Activated T-cell treated with anti-CD3 and anti-CD28 coated beads, Interleukin-2, amount 50 U/mL, for 72 hours (primary cell): ENCODE measurements around the gene KCNJ4. TPM values are rescaled to one million over a fixed set of nuclear protein-coding genes. Genes with fewer than 3 reads are reported as not detected.
"Not testable (repeated sequence)": the region's sequence is repeated elsewhere in the genome, so short reads cannot be mapped to it uniquely, and the experiment has no call there.

Source experiments
- ATAC-seq, 2 donors: fragments of 150-1000 bp; cut with Tn5 transposase; replicated peaks in 1 of 2; 2 replicates each; pipeline ENCODE4 v1.10.0; 2021; ENCODE audit warnings: moderate library complexity in 2 of 2, mild to moderate bottlenecking in 1 of 2
- DNase-seq, 2 donors: peaks; one replicate each; pipeline ENCODE4 v3.0.0; 2021 to 2022; ENCODE audit warnings: mixed read lengths in 1 of 2
- H3K27ac Mint-ChIP-seq: one replicate; pipeline ENCODE4 v1.8.0; 2022; ENCODE audit warnings: mild to moderate bottlenecking, moderate library complexity, mixed read lengths
- H3K27me3 Mint-ChIP-seq: one replicate; pipeline ENCODE4 v1.8.0; 2022; ENCODE audit warnings: low read depth, mixed read lengths
- H3K36me3 Mint-ChIP-seq, 2 donors: one replicate each; pipeline ENCODE4 v1.8.0; 2022; ENCODE audit warnings: mixed read lengths in 2 of 2, mild to moderate bottlenecking in 1 of 2; ENCODE audit not compliant: insufficient read depth in 2 of 2
- H3K4me1 Mint-ChIP-seq: one replicate; pipeline ENCODE4 v1.8.0; 2022; ENCODE audit warnings: low read depth, mixed read lengths
- H3K4me3 Mint-ChIP-seq, 2 donors: one replicate each; pipeline ENCODE4 v1.8.0; 2022; ENCODE audit warnings: mild to moderate bottlenecking in 2 of 2, mixed read lengths in 2 of 2, moderate library complexity in 2 of 2
- H3K9me3 Mint-ChIP-seq, 2 donors: one replicate each; pipeline ENCODE4 v1.8.0; 2022; ENCODE audit warnings: mixed read lengths in 2 of 2
- total RNA-seq, 2 donors: library from RNA; stranded (reverse); gene quantifications; one replicate each; pipeline ENCODE4 v1.2.3, GENCODE V29; 2022

KCNJ4 gene
- total RNA-seq, 2 donors from 2014 or later, result not detected

- DNase-seq (peak; percentile 86 to 90), ATAC-seq (peak; percentile 82 to 83)
- Mint-ChIP-seq H3K4me1 (peaks cover 36% of the 10 kb centered on the region), H3K9me3 (no peaks in the 10 kb centered on the region), H3K4me3 (peak overlapping the region; percentile 84 to 94), H3K36me3 (no peaks in the 10 kb centered on the region), H3K27ac (no peak overlapping the region), H3K27me3 (peaks cover 11% of the 10 kb centered on the region)
These were observed 56.2 kb downstream of the KCNJ4 start for GRCh38 chr22:38398609-38399461.

GRCh38 chr22:38398181-38398608 lies 56.8 kb downstream of the KCNJ4 start:
- H3K4me1 Mint-ChIP-seq, result peaks cover 43% of the 10 kb centered on the region
- H3K9me3 Mint-ChIP-seq, H3K36me3 Mint-ChIP-seq, H3K27ac Mint-ChIP-seq: not testable (repeated sequence)
- H3K27me3 Mint-ChIP-seq, result peaks cover 11% of the 10 kb centered on the region
- peak overlapping the region; percentile 83 to 84 for H3K4me3 Mint-ChIP-seq
- ATAC-seq (peak; percentile 59 to 64), DNase-seq (peak; percentile 68 to 70)

- peak; percentile 28 to 44 for DNase-seq
- Mint-ChIP-seq H3K4me1 (peaks cover 50% of the 10 kb centered on the region), H3K27ac (no peak overlapping the region), H3K36me3 (no peaks in the 10 kb centered on the region), H3K27me3 (peaks cover 11% of the 10 kb centered on the region), H3K9me3 (no peaks in the 10 kb centered on the region), H3K4me3 (peak overlapping the region; percentile 83 to 84)
- ATAC-seq, result peak in 1 of 2 donors; percentile 23
These were observed 57.6 kb downstream of the KCNJ4 start for GRCh38 chr22:38397189-38398085.

GRCh38 chr22:38396440-38397069 lies 58.4 kb downstream of the KCNJ4 start:
- not testable (repeated sequence) for H3K36me3 Mint-ChIP-seq, DNase-seq, ATAC-seq, H3K9me3 Mint-ChIP-seq
- H3K4me1 Mint-ChIP-seq, result peaks cover 50% of the 10 kb centered on the region
- H3K27ac Mint-ChIP-seq, result peak overlapping the region; percentile 79
- H3K4me3 Mint-ChIP-seq, result peak overlapping the region; percentile 83 to 84
- H3K27me3 Mint-ChIP-seq, result peaks cover 11% of the 10 kb centered on the region

- H3K4me3 Mint-ChIP-seq, result peak overlapping the region; percentile 83 to 84
- peak; percentile 33 to 50 for ATAC-seq
- DNase-seq, H3K9me3 Mint-ChIP-seq, H3K36me3 Mint-ChIP-seq, H3K27me3 Mint-ChIP-seq: not testable (repeated sequence)
- peak overlapping the region; percentile 79 for H3K27ac Mint-ChIP-seq
- peaks cover 50% of the 10 kb centered on the region for H3K4me1 Mint-ChIP-seq
These were observed 59.1 kb downstream of the KCNJ4 start for GRCh38 chr22:38395944-38396343.

- Mint-ChIP-seq H3K4me1 (peaks cover 59% of the 10 kb centered on the region), H3K27ac (peak overlapping the region; percentile 82), H3K4me3 (peak overlapping the region; percentile 83 to 84)
- not testable (repeated sequence) for DNase-seq, H3K36me3 Mint-ChIP-seq, H3K27me3 Mint-ChIP-seq, ATAC-seq, H3K9me3 Mint-ChIP-seq
These were observed 59.9 kb downstream of the KCNJ4 start for GRCh38 chr22:38394929-38395624.

- H3K4me3 Mint-ChIP-seq, result peak overlapping the region in 1 of 2 donors; percentile 58
These were observed 65.6 kb downstream of the KCNJ4 start for GRCh38 chr22:38389428-38389818.

GRCh38 chr22:38388506-38389427 lies 66.2 kb downstream of the KCNJ4 start:
- not testable (repeated sequence) for ATAC-seq, H3K27me3 Mint-ChIP-seq, H3K9me3 Mint-ChIP-seq, H3K27ac Mint-ChIP-seq, H3K36me3 Mint-ChIP-seq, DNase-seq
- peak overlapping the region in 1 of 2 donors; percentile 58 for H3K4me3 Mint-ChIP-seq
- H3K4me1 Mint-ChIP-seq, result peaks cover 46% of the 10 kb centered on the region

More at GRCh38 chr22:38389428-38389818, 65.6 kb downstream of the KCNJ4 start:
- peaks cover 53% of the 10 kb centered on the region for H3K4me1 Mint-ChIP-seq
- H3K27ac Mint-ChIP-seq, H3K36me3 Mint-ChIP-seq, H3K27me3 Mint-ChIP-seq, H3K9me3 Mint-ChIP-seq, DNase-seq: not testable (repeated sequence)
- peak; percentile 38 to 55 for ATAC-seq

GRCh38 chr22:38386918-38387317 lies 68.1 kb downstream of the KCNJ4 start:
- Mint-ChIP-seq H3K4me1 (peaks cover 34% of the 10 kb centered on the region), H3K27ac (peak overlapping the region; percentile 68), H3K4me3 (peak overlapping the region; percentile 15 to 63)
- H3K9me3 Mint-ChIP-seq, H3K27me3 Mint-ChIP-seq, H3K36me3 Mint-ChIP-seq, DNase-seq, ATAC-seq: not testable (repeated sequence)

- no peaks in the 10 kb centered on the region for H3K9me3 Mint-ChIP-seq
- ATAC-seq (no peak), DNase-seq (no peak)
- H3K4me1 Mint-ChIP-seq, result peaks cover 9% of the 10 kb centered on the region
- H3K4me3 Mint-ChIP-seq, result no peak overlapping the region
- no peak overlapping the region for H3K27ac Mint-ChIP-seq
- H3K27me3 Mint-ChIP-seq, result no peaks in the 10 kb centered on the region
- peaks cover 0 to 2% of the 10 kb centered on the region in 2 donors for H3K36me3 Mint-ChIP-seq
These were observed 71.6 kb downstream of the KCNJ4 start for GRCh38 chr22:38383417-38383816.

- ATAC-seq, H3K27ac Mint-ChIP-seq, H3K27me3 Mint-ChIP-seq, DNase-seq, H3K4me1 Mint-ChIP-seq, H3K4me3 Mint-ChIP-seq, H3K9me3 Mint-ChIP-seq, H3K36me3 Mint-ChIP-seq: not testable (repeated sequence)
These were observed 73.6 kb downstream of the KCNJ4 start for GRCh38 chr22:38381371-38381770.
